K562 (cell line): ENCODE results near the gene MGAT4D. TPM values are rescaled to one million over a fixed set of nuclear protein-coding genes. Genes with fewer than 3 reads are reported as not detected.
A peak's percentile ranks its signal among the peaks of the same experiment; 100 is the strongest.

Experiments used
- CTBP1 ChIP-seq: fragments of 450-650 bp; IDR thresholded peaks from 2 replicates; pipeline ENCODE4 v1.6.1; 2016; ENCODE audit warnings: borderline replicate concordance
- JUN ChIP-seq, 2 experiments: sonication (generic) in 1 of 2; formaldehyde crosslinking in 1 of 2; IDR thresholded peaks; 2 replicates each; pipeline versions ENCODE4 v1.6.1 to v1.8.0; 2012 to 2022; ENCODE audit warnings: borderline replicate concordance in 2 of 2, mild to moderate bottlenecking in 2 of 2, improper control_type of control experiment in 1 of 2, low read depth in 1 of 2, low read length in 1 of 2, missing genetic modification reagents in 1 of 2
- MTA3 ChIP-seq: fragments of 450-650 bp; formaldehyde crosslinking; IDR thresholded peaks from 2 replicates; pipeline ENCODE4 v1.6.1; 2017; ENCODE audit warnings: mild to moderate bottlenecking, borderline replicate concordance
- PCBP1 ChIP-seq: fragments of 200-400 bp; formaldehyde crosslinking; IDR thresholded peaks from 2 replicates; pipeline ENCODE4 v1.6.1; 2018; ENCODE audit warnings: mild to moderate bottlenecking, low read depth, low read length; ENCODE audit not compliant: poor library complexity, severe bottlenecking
- SMARCE1 ChIP-seq: fragments of 450-650 bp; IDR thresholded peaks from 2 replicates; pipeline ENCODE4 v1.7.1; 2016; ENCODE audit warnings: mild to moderate bottlenecking
- SRSF9 ChIP-seq: fragments of 200-400 bp; formaldehyde crosslinking; IDR thresholded peaks from 2 replicates; pipeline ENCODE4 v1.6.1; 2017; ENCODE audit warnings: low read depth, low read length, borderline replicate concordance
- polyA plus RNA-seq, 8 experiments: library from polyadenylated mRNA; depleted of rRNA in 4 of 8; stranded (reverse) in 5 of 8; unstranded in 3 of 8; fragments of >200 nt; fragmentation: Nextera tagmentation in 2 of 8; fragmentation: Illumina TruSeq in 1 of 8; extraction: Ambion mirVana in 2 of 8; extraction: Trizol in 1 of 8; gene quantifications; 2 replicates each; pipeline versions ENCODE4 v1.2.1 to v1.2.3, GENCODE V29; 2011 to 2014; ENCODE audit warnings: inconsistent platforms in 1 of 8, missing spikeins in 1 of 8
- total RNA-seq, 7 experiments: library from RNA; depleted of rRNA in 6 of 7; stranded (reverse); fragments of >200 nt in 6 of 7; fragmentation: Illumina TruSeq in 2 of 7; extraction: Trizol in 2 of 7; gene quantifications; 2 replicates each; pipeline versions ENCODE4 v1.2.1 to v1.2.3, GENCODE V29; 2011 to 2021; ENCODE audit warnings: low replicate concordance in 1 of 7
- TF ChIP-seq, protein P1 (sequence below): fragments of 450-650 bp; IDR thresholded peaks from 2 replicates; pipeline ENCODE4 v1.6.1; 2018; ENCODE audit not compliant: partially characterized antibody
- TF ChIP-seq, protein P2 (sequence below): fragments of 200-600 bp; sonication (generic); IDR thresholded peaks from one replicate; pipeline ENCODE4 v1.6.1; 2012; ENCODE audit warnings: mild to moderate bottlenecking, low read depth, low read length, inconsistent platforms

Gene MGAT4D
- total and polyA plus RNA-seq, 9 of the 15 experiments (the other 6 are each of a cell fraction or from before 2014, with no cell fraction given): not detected

DNA sequence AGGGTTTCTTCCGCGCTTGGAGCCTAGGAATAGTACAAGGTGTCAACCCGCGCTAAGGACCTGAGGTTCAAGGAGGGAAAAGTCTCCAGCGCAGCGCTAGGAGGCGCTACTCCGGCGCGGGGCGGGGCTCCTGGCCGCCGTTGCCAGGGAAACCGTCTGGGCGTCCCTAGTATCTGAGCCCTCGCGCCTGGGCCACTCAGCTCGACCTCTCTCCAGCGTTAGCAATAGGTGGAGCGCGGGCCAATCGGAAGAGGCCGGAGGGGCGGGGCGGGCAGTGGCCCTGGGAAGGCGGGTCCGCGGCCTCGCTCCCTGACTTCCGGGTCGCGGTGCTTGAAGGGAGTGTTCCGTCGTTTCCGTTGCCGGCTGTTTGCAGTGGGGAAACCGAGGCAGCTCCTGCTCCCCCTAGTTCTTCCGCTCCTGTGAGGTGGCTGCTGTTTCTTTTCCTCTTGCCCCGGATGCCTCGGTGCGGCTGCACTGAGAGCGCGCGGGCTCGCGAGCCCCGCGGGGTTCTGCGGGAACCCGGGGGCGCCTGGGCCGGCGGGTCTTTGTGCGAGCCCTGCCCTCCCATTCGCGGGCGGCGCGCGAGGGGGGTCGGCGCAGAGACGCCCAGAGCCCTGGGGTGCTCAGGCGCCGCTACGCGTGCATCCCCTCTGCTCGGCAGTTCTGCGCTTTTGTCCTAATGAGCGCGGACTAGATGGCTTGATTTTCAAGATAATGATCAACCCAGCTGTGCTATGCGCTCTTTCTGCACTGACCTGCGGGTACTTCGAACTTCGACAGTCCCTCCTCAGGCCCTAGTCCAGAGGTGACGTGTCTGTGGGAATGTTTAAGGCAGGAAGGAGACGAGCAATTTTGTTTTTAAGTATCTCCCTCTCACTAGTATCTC is 26.0 kb upstream of the MGAT4D start, which contains the start of gene ELMOD2 (continued):
- TF ChIP-seq, protein P1, sequence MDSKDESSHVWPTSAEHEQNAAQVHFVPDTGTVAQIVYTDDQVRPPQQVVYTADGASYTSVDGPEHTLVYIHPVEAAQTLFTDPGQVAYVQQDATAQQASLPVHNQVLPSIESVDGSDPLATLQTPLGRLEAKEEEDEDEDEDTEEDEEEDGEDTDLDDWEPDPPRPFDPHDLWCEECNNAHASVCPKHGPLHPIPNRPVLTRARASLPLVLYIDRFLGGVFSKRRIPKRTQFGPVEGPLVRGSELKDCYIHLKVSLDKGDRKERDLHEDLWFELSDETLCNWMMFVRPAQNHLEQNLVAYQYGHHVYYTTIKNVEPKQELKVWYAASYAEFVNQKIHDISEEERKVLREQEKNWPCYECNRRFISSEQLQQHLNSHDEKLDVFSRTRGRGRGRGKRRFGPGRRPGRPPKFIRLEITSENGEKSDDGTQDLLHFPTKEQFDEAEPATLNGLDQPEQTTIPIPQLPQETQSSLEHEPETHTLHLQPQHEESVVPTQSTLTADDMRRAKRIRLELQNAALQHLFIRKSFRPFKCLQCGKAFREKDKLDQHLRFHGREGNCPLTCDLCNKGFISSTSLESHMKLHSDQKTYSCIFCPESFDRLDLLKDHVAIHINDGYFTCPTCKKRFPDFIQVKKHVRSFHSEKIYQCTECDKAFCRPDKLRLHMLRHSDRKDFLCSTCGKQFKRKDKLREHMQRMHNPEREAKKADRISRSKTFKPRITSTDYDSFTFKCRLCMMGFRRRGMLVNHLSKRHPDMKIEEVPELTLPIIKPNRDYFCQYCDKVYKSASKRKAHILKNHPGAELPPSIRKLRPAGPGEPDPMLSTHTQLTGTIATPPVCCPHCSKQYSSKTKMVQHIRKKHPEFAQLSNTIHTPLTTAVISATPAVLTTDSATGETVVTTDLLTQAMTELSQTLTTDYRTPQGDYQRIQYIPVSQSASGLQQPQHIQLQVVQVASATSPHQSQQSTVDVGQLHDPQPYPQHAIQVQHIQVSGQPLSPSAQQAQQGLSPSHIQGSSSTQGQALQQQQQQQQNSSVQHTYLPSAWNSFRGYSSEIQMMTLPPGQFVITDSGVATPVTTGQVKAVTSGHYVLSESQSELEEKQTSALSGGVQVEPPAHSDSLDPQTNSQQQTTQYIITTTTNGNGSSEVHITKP: peak; percentile 89
- TF ChIP-seq PCBP1 (peak; percentile 76), CTBP1 (peak; percentile 45; the same call in 1 of the 2 replicates), JUN (IDR thresholded peaks at IDR 0.05; ENCODE audit: borderline replicate concordance, low read depth, low read length) (peak; percentile 32; the same call in 1 of the 2 replicates), JUN (CRISPR knock-in tag; IDR thresholded peaks at IDR 0.05; ENCODE audit: borderline replicate concordance) (no peak), SMARCE1 (no peak), SRSF9 (no peak), MTA3 (peak; percentile 69; the same call in 1 of the 2 replicates)
- TF ChIP-seq, protein P2, sequence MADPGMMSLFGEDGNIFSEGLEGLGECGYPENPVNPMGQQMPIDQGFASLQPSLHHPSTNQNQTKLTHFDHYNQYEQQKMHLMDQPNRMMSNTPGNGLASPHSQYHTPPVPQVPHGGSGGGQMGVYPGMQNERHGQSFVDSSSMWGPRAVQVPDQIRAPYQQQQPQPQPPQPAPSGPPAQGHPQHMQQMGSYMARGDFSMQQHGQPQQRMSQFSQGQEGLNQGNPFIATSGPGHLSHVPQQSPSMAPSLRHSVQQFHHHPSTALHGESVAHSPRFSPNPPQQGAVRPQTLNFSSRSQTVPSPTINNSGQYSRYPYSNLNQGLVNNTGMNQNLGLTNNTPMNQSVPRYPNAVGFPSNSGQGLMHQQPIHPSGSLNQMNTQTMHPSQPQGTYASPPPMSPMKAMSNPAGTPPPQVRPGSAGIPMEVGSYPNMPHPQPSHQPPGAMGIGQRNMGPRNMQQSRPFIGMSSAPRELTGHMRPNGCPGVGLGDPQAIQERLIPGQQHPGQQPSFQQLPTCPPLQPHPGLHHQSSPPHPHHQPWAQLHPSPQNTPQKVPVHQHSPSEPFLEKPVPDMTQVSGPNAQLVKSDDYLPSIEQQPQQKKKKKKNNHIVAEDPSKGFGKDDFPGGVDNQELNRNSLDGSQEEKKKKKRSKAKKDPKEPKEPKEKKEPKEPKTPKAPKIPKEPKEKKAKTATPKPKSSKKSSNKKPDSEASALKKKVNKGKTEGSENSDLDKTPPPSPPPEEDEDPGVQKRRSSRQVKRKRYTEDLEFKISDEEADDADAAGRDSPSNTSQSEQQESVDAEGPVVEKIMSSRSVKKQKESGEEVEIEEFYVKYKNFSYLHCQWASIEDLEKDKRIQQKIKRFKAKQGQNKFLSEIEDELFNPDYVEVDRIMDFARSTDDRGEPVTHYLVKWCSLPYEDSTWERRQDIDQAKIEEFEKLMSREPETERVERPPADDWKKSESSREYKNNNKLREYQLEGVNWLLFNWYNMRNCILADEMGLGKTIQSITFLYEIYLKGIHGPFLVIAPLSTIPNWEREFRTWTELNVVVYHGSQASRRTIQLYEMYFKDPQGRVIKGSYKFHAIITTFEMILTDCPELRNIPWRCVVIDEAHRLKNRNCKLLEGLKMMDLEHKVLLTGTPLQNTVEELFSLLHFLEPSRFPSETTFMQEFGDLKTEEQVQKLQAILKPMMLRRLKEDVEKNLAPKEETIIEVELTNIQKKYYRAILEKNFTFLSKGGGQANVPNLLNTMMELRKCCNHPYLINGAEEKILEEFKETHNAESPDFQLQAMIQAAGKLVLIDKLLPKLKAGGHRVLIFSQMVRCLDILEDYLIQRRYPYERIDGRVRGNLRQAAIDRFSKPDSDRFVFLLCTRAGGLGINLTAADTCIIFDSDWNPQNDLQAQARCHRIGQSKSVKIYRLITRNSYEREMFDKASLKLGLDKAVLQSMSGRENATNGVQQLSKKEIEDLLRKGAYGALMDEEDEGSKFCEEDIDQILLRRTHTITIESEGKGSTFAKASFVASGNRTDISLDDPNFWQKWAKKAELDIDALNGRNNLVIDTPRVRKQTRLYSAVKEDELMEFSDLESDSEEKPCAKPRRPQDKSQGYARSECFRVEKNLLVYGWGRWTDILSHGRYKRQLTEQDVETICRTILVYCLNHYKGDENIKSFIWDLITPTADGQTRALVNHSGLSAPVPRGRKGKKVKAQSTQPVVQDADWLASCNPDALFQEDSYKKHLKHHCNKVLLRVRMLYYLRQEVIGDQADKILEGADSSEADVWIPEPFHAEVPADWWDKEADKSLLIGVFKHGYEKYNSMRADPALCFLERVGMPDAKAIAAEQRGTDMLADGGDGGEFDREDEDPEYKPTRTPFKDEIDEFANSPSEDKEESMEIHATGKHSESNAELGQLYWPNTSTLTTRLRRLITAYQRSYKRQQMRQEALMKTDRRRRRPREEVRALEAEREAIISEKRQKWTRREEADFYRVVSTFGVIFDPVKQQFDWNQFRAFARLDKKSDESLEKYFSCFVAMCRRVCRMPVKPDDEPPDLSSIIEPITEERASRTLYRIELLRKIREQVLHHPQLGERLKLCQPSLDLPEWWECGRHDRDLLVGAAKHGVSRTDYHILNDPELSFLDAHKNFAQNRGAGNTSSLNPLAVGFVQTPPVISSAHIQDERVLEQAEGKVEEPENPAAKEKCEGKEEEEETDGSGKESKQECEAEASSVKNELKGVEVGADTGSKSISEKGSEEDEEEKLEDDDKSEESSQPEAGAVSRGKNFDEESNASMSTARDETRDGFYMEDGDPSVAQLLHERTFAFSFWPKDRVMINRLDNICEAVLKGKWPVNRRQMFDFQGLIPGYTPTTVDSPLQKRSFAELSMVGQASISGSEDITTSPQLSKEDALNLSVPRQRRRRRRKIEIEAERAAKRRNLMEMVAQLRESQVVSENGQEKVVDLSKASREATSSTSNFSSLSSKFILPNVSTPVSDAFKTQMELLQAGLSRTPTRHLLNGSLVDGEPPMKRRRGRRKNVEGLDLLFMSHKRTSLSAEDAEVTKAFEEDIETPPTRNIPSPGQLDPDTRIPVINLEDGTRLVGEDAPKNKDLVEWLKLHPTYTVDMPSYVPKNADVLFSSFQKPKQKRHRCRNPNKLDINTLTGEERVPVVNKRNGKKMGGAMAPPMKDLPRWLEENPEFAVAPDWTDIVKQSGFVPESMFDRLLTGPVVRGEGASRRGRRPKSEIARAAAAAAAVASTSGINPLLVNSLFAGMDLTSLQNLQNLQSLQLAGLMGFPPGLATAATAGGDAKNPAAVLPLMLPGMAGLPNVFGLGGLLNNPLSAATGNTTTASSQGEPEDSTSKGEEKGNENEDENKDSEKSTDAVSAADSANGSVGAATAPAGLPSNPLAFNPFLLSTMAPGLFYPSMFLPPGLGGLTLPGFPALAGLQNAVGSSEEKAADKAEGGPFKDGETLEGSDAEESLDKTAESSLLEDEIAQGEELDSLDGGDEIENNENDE: no peak
